CD4-positive, alpha-beta T cell treated with Interleukin-15 for 1 hour (primary cell): ENCODE data around the gene BAZ1B.
"Not testable (repeated sequence)": the region's sequence is repeated elsewhere in the genome, so short reads cannot be mapped to it uniquely, and the experiment has no call there.

Experiments used
- DNase-seq: peaks from one replicate; pipeline ENCODE4 v3.0.0-alpha.2; 2020

Gene BAZ1B

GRCh38 chr7:73503229-73503628 is 18.9 kb downstream of the BAZ1B start:
- DNase-seq = no peak

GRCh38 chr7:73496626-73497025 is 25.5 kb downstream of the BAZ1B start:
- DNase-seq = no peak

GRCh38 chr7:73495507-73495906 is 26.6 kb downstream of the BAZ1B start:
- DNase-seq = not testable (repeated sequence)

GRCh38 chr7:73489976-73490375 is 32.1 kb downstream of the BAZ1B start:
- no peak for DNase-seq

DNA sequence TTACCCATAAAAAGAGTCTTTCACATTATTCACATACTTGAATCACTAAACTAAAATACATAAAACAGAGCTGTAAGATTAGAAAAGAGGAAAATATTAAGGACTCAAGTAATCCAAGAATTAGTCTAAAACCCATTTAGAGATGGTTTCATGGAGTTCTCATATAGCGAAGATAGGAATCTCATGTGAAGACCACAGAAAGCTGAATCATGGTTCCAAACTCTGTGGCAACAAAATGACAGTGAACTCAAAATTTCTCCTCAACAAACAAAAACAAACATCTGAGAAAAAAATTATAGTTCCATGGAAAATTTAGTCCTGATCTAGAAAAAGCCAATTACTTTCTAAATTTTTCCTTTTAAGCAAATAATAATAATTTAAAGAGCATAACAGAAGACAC is 34.6 kb downstream of the BAZ1B start:
- DNase-seq = no peak

DNA sequence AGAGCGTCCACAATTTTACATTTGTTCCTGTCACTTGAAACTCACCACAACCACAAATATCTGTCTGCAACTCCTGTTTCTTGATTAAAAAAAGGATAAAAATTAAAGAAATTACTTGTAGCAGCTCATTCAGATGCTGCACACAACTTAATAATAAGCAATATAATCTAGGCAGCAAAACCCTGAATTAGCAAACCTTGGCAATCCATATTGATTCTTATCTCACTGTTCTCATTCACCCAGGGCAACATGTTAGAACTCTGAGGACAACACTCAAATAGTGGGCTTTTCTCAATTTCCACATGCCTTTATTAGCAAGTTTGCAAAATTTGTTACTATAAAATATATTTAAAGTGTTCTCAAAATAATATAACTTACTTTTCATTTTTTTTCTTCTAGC is 38.9 kb downstream of the BAZ1B start:
- no peak for DNase-seq

GRCh38 chr7:73482746-73483145 is 39.3 kb downstream of the BAZ1B start:
- no peak for DNase-seq

- not testable (repeated sequence) for DNase-seq
Observed at GRCh38 chr7:73481521-73481920, 40.6 kb downstream of the BAZ1B start.

DNA sequence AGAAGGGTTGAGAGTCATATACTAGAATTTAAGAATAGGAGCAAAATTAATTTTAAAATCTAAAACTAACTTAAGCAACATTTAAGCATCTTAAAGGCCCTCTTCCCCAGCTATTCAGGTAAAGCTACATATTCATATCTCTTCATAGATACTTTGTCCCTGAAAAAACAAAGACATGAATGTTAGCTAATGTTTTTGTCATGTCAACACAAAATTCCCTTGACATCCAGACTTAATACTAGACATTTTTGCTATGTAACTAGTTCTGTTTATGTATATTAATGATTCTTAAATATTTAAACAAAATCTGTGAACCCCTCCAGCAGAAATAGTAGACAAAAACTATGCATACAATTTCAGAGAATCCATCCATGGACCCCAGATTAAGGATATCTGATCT is 43.5 kb downstream of the BAZ1B start:
- DNase-seq = no peak

DNA sequence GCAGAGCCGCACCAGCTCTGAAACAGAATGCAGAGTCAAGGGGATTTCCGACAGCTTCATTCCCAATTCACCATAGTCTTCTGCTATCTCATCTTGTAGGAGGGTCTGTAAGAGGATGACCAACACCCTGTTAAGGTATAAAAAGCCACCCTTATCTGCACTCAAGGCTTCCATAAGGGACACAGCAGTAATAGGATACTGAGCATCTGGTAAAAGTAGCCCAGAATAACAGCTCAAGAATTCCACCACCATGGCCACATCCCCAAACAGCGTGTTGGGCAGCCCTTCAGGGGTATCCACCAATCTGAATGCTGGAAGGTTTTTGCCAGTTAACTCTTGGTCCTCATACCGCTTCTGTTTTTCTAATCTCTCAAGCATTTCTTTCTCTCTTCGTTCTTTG is 44.7 kb downstream of the BAZ1B start:
- DNase-seq = no peak

- DNase-seq = no peak
Observed at GRCh38 chr7:73470208-73470607, 51.9 kb downstream of the BAZ1B start.

DNA sequence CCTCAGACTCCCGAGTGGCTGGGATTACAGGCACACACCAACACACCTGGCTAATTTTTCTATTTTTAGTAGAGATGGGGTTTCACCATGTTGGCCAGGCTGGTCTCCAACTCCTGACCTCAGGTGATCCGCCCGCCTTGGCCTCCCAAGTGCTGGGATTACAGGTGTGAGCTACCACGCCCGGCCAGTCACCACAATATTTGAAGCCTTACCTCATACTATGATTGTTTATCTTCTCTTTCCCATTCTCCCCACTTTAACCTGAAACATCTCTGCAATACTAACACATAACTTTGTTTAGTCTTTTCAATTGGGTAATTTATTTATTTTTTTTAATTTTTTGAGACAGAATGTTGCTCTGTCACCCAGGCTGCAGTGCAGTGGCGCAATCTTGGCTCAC is 55.0 kb downstream of the BAZ1B start:
- not testable (repeated sequence) for DNase-seq

DNA sequence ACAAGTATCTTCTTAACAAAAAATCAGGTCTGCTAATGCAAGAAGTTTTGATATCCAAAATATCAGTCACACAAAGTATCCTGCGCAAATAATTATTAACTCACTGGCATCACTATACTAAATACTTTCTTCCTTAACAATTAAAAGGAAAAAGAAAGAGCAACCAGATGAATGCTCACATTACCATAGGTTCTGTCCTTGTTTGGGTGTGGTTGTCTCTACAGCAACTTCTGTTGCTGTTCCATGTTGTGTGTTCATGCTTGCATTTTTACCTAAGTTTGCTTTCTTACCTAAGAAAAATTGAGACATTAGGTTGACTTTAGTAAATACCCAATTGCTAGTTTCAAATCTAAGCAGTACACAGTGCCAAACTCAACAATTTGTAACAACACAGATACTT is 56.0 kb downstream of the BAZ1B start:
- no peak for DNase-seq

- DNase-seq = no peak
Observed at GRCh38 chr7:73463966-73464365, 58.1 kb downstream of the BAZ1B start.

GRCh38 chr7:73463260-73463659 is 58.8 kb downstream of the BAZ1B start:
- DNase-seq = no peak

GRCh38 chr7:73461782-73462285 is 60.3 kb downstream of the BAZ1B start:
- DNase-seq = no peak

- DNase-seq = no peak
Observed at GRCh38 chr7:73454424-73454823, 67.7 kb downstream of the BAZ1B start.

DNA sequence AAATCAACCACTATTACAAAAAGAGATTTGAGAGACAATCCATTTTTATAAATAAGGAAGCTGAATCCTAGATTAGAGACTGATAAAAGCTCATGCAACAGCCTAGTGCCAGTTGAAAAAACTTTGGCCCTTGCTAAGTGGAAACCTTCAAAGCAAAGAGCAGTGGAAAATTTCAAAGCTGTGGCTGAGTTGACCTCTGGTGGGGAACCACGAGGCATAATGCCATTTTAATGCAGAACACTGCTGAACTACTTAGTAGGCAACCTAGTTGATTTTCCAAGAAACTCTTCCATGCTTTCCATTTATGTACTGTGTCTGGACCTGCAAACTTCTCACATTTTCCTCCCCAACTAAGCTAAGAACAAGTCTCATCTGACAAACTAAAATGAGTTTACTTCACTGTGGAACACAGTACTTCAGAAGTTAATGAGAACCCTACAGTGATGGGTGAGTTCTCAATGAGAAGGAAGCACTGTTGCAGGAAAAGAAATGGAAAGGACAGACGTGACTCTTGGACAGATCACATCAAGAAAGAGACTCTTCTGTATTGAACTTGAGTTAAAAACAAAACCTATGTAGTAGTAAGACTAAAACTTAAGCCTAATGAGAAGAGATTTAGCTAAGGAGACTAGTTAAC is 69.0 kb downstream of the BAZ1B start:
- DNase-seq = no peak

GRCh38 chr7:73451780-73452398 is 70.2 kb downstream of the BAZ1B start:
- no peak for DNase-seq

GRCh38 chr7:73449422-73449821 is 72.7 kb downstream of the BAZ1B start:
- DNase-seq = no peak

GRCh38 chr7:73448609-73449008 is 73.5 kb downstream of the BAZ1B start:
- no peak for DNase-seq

GRCh38 chr7:73447121-73447733 is 74.9 kb downstream of the BAZ1B start:
- no peak for DNase-seq

DNA sequence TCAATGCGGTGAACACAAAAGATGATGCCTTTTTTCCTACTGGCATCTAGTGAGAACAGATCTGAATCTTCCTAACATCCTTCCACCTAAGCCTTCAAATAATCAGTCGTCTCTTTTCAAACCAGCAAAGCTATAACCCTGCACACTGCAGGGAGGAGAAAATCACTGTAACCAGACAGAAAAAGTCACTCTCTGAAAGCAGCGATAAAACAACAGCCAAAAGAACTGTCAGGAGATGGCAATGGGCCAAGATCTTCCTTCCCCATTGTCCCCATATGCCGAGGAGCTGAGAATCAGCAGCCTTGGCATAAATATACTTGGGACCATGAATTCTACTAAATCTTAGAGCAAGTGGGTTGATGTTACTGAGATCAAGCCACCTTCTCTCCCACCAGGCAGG is 75.4 kb downstream of the BAZ1B start:
- DNase-seq = no peak

DNA sequence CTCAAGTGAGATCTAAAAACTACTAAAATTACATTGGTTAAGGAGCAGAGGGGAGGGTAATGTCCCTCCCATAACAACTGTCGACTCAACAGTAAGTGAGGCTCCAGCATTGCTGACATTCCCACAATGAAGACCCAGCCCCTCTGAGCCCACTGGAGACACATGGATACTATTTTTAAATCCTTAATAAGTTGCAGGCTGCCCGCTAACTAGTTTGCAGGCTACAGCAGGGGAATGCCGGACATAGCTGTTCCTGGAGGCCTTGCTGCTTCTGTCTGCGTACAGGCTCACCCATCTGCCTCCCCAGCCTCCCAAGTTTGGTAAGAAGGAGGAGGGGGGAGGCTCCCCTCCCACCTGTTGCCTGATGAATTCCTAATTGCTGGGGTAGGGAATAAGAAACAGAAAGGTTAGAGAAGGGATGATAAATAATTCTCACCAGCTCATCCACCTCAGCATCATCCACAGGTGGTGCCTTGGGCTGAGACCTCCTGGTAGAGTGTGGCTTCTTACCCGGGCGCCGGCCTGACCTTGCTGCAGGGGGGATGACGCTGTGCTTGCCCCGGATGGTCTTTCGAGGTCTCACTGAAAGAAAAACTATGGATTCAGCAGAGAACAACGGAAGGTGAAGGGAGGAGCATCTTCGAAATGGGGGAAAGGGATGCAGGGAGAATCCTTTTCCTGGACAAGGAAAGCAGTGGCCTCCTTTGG is 78.4 kb downstream of the BAZ1B start:
- DNase-seq = no peak
